Subcutaneous abdominal adipose tissue (tissue), 5 donors: ENCODE data around the gene DYRK1A.
A peak's percentile ranks its signal among the peaks of the same experiment; 100 is the strongest.

ENCODE experiments used
- H3K27ac ChIP-seq: one replicate; pipeline ENCODE4 v1.7.0; 2013; ENCODE audit warnings: low read depth, mild to moderate bottlenecking, inconsistent platforms, low read length, moderate library complexity
- H3K27me3 ChIP-seq, 5 donors: one replicate each; pipeline ENCODE4 v1.7.0; 2013; ENCODE audit warnings: low read length in 5 of 5, inconsistent platforms in 1 of 5; ENCODE audit not compliant: control insufficient read depth in 5 of 5, insufficient read depth in 4 of 5
- H3K36me3 ChIP-seq, 5 donors: one replicate each; pipeline ENCODE4 v1.7.0; 2013; ENCODE audit warnings: low read length in 5 of 5; ENCODE audit not compliant: control insufficient read depth in 5 of 5, insufficient read depth in 5 of 5
- H3K4me1 ChIP-seq, 5 donors: one replicate each; pipeline ENCODE4 v1.7.0; 2013; ENCODE audit warnings: low read length in 5 of 5, mild to moderate bottlenecking in 3 of 5, moderate library complexity in 1 of 5; ENCODE audit not compliant: control insufficient read depth in 5 of 5, insufficient read depth in 5 of 5
- H3K4me3 ChIP-seq, 5 donors: one replicate each; pipeline ENCODE4 v1.7.0; 2013; ENCODE audit warnings: low read length in 5 of 5, low read depth in 1 of 5
- H3K9ac ChIP-seq, 5 donors: one replicate each; pipeline ENCODE4 v1.7.0; 2013; ENCODE audit warnings: low read length in 5 of 5, mild to moderate bottlenecking in 4 of 5, moderate library complexity in 3 of 5
- H3K9me3 ChIP-seq, 5 donors: one replicate each; pipeline ENCODE4 v1.7.0; 2013; ENCODE audit warnings: low read length in 5 of 5; ENCODE audit not compliant: control insufficient read depth in 5 of 5
- donor health status: healthy.
- donor health status: healthy.
- donor health status: healthy.
- donor health status: healthy.
- donor health status: healthy.

The DYRK1A gene

GRCh38 chr21:37557261-37557950 is 190.8 kb downstream of the DYRK1A start:
- Histone ChIP-seq H3K9ac (no peak overlapping the region), H3K9me3 (no peaks in the 10 kb centered on the region), H3K4me1 (peaks cover 0 to 3% (median 0%) of the 10 kb centered on the region in 5 donors), H3K27ac (no peak overlapping the region), H3K27me3 (peaks cover 0 to 11% (median 0%) of the 10 kb centered on the region in 5 donors), H3K4me3 (peak overlapping the region in 3 of 5 donors; percentile 16 to 47 (median 27)), H3K36me3 (no peaks in the 10 kb centered on the region)

DNA sequence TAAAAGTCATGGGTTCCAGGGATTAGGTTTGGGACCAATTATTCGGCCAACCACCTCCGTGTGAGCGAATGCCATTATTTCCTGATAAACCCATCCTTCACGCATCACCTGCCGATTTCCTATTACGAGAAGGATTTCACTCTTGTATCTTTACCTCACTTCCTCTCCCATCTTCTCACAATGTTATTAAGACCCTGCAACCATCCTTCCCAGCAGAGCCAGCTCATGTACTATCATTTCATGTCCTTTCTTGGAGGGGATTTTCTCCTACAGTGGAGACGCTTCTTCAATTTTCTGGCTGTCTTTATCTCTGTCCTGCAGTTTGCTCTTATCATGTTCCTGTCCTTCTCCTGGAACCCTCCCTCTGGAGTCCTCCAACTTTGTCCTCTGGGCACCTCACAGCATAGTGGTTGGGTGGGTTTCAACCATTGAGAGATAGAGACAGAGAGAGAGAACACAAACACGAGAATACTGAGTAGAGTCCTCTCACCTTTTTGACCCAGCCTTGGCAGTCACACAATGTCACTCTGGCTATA is 192.2 kb downstream of the DYRK1A start:
- Histone ChIP-seq H3K27ac (no peak overlapping the region), H3K9ac (no peak overlapping the region), H3K4me1 (peaks cover 4 to 11% (median 7%) of the 10 kb centered on the region in 5 donors), H3K27me3 (peaks cover 0 to 4% (median 0%) of the 10 kb centered on the region in 5 donors), H3K9me3 (no peaks in the 10 kb centered on the region), H3K36me3 (no peaks in the 10 kb centered on the region), H3K4me3 (no peak overlapping the region)

- peaks cover 6 to 24% (median 19%) of the 10 kb centered on the region in 5 donors for H3K4me1 ChIP-seq
- no peak overlapping the region for H3K27ac ChIP-seq
- no peak overlapping the region for H3K9ac ChIP-seq
- H3K9me3 ChIP-seq, result no peaks in the 10 kb centered on the region
- no peaks in the 10 kb centered on the region for H3K36me3 ChIP-seq
- no peak overlapping the region for H3K4me3 ChIP-seq
- peaks cover 0 to under 1% (median 0%) of the 10 kb centered on the region in 5 donors for H3K27me3 ChIP-seq
These were observed 193.8 kb downstream of the DYRK1A start for GRCh38 chr21:37560385-37560784.

- no peaks in the 10 kb centered on the region for H3K36me3 ChIP-seq
- no peak overlapping the region for H3K9ac ChIP-seq
- no peak overlapping the region for H3K4me3 ChIP-seq
- H3K27ac ChIP-seq, result no peak overlapping the region
- peaks cover 6 to 24% (median 19%) of the 10 kb centered on the region in 5 donors for H3K4me1 ChIP-seq
- H3K27me3 ChIP-seq, result no peaks in the 10 kb centered on the region
- H3K9me3 ChIP-seq, result no peaks in the 10 kb centered on the region
These were observed 194.9 kb downstream of the DYRK1A start for GRCh38 chr21:37561506-37561905.

DNA sequence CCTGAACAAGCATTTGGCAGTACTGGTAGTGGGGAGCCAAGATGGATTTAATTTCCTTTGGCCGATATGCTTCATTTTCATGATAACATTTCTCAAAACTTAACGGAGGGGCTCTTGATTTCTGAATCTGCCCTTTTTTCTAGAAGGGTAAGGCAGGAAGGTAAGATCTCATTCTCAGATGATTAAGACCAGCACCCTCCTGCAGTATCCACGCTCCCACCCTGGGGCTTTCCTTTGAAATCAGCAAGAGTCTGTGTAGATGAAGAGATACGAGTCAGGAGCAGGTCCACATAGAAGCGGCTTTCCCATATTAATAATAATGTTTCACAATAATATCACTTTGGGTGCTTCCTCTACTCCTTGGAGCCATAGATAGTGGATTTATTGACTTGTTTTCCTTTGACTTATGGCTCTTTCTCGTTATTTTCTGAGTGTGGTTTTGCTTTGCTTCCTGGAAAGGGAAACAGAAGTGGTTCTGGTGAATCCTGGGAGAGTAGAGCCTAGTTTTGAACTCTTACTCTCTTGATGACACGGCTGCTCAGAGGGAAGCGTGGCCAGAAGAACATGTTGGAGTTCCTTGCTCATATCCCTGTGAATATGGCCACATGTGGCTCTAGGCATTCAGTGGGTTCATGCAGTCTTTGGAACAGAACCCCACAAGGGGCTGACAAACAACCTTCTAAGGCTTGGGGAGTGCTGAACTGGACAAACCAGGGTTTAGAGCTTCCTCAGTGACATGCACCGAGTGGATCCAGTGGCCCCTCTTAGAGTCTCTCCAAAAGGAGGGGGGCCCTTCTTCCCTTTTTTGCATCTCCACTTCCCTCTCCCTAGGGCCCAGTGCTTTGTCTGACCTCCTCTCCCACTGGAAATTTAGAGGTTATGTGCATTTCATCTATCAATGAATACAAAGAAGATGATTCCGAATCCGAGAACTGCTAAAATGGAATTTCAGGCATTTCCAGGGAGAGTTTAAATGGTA is 195.7 kb downstream of the DYRK1A start:
- peaks cover 6 to 24% (median 19%) of the 10 kb centered on the region in 5 donors for H3K4me1 ChIP-seq
- H3K4me3 ChIP-seq, result no peak overlapping the region
- H3K9ac ChIP-seq, result no peak overlapping the region
- no peaks in the 10 kb centered on the region for H3K27me3 ChIP-seq
- H3K36me3 ChIP-seq, result no peaks in the 10 kb centered on the region
- peak overlapping the region; percentile 83 for H3K27ac ChIP-seq
- H3K9me3 ChIP-seq, result no peaks in the 10 kb centered on the region

- Histone ChIP-seq H3K27me3 (no peaks in the 10 kb centered on the region), H3K4me1 (peaks cover 6 to 24% (median 19%) of the 10 kb centered on the region in 5 donors), H3K9ac (peak overlapping the region in 4 of 5 donors; percentile 82 to 93 (median 86)), H3K27ac (peak overlapping the region; percentile 83), H3K36me3 (no peaks in the 10 kb centered on the region), H3K9me3 (no peaks in the 10 kb centered on the region), H3K4me3 (peak overlapping the region; percentile 75 to 93 (median 86))
These were observed 196.5 kb downstream of the DYRK1A start for GRCh38 chr21:37562920-37563640.

- Histone ChIP-seq H3K4me1 (peaks cover 6 to 24% (median 19%) of the 10 kb centered on the region in 5 donors), H3K36me3 (no peaks in the 10 kb centered on the region), H3K9ac (peak overlapping the region; percentile 82 to 93 (median 84)), H3K9me3 (no peaks in the 10 kb centered on the region), H3K27ac (peak overlapping the region; percentile 83), H3K4me3 (peak overlapping the region; percentile 75 to 94 (median 86)), H3K27me3 (no peaks in the 10 kb centered on the region)
These were observed 197.2 kb downstream of the DYRK1A start for GRCh38 chr21:37563641-37564340.

DNA sequence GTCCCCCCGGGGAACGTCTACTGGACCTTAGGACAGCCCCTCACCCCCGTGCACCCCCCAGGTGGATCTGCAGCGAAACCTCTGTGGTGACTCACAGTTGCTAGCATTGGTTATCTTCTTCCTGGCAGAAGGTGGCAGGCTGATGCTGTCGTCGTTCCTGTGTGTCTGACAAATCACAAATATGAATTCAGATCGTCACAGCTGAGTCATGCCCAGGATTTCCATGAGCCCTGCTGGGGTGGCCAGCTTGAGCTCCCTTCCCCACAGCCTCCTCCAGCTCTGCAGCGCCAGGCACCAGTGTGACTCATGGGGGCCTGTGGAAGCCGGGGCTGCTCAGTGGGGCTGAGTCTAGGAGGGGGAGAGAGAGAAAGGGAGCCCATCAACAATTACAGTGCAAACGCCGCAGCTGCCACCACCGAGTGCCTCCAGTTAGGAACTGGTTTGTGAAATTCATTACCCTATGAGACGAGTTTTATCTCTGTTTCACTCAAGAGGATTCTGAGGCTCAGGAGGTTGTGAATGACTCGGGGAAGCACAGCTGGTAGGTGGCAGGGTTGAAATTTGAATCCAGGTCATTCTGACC is 197.9 kb downstream of the DYRK1A start:
- H3K4me1 ChIP-seq, result peaks cover 6 to 24% (median 19%) of the 10 kb centered on the region in 5 donors
- H3K36me3 ChIP-seq, result no peaks in the 10 kb centered on the region
- H3K4me3 ChIP-seq, result peak overlapping the region; percentile 75 to 94 (median 86)
- peak overlapping the region; percentile 82 to 93 (median 84) for H3K9ac ChIP-seq
- H3K27me3 ChIP-seq, result no peaks in the 10 kb centered on the region
- H3K27ac ChIP-seq, result peak overlapping the region; percentile 83
- H3K9me3 ChIP-seq, result no peaks in the 10 kb centered on the region
